ENCODE data around the gene PAK2. TPM values are rescaled to one million over a fixed set of nuclear protein-coding genes. Genes with fewer than 3 reads are reported as not detected.

PAK2 gene
- total and polyA plus RNA-seq, 2 experiments from 2014 or later: 24.3 to 49.4 TPM

- no peak for TF ChIP-seq REST (IDR thresholded peaks at IDR 0.05; ENCODE audit: unreplicated experiment)
- no peak for TF ChIP-seq STAT1 (IDR thresholded peaks at IDR 0.05; ENCODE audit: unreplicated experiment)
- no peak for TF ChIP-seq ZNF331 (CRISPR knock-in tag; IDR thresholded peaks at IDR 0.05; ENCODE audit: low read depth)
- no peak for TF ChIP-seq EZH2 (IDR thresholded peaks at IDR 0.05; ENCODE audit: low read depth, unreplicated experiment)
These were observed 43.8 kb upstream of the PAK2 start (continued) for GRCh38 chr3:196695849-196696226.

GRCh38 chr3:196697270-196697669, 42.4 kb upstream of the PAK2 start:
- no peaks in the 10 kb centered on the region for H3K9me3 Mint-ChIP-seq
- H3K4me2 ChIP-seq: no peak overlapping the region
- no peak overlapping the region for H3K27ac ChIP-seq (ENCODE audit: low read depth)
- H3K79me2 ChIP-seq (replicated peaks; ENCODE audit: insufficient read depth): no peaks in the 10 kb centered on the region
- H3K27ac Mint-ChIP-seq: no peak overlapping the region
- H3K4me1 ChIP-seq (ENCODE audit: insufficient read depth): no peaks in the 10 kb centered on the region
- H3K36me3 ChIP-seq (ENCODE audit: insufficient read depth): no peaks in the 10 kb centered on the region
- peaks cover 1% of the 10 kb centered on the region for H3K27me3 Mint-ChIP-seq (ENCODE audit: insufficient read depth, low read depth, poor library complexity)
- no peaks in the 10 kb centered on the region for H4K20me1 ChIP-seq (replicated peaks; ENCODE audit: insufficient read depth)
- ATAC-seq: no peak
- no peak overlapping the region for H3K4me3 Mint-ChIP-seq
- H3K27me3 ChIP-seq (ENCODE audit: insufficient read depth): no peaks in the 10 kb centered on the region
- H3K4me1 Mint-ChIP-seq: no peaks in the 10 kb centered on the region
- H3K36me3 Mint-ChIP-seq (ENCODE audit: low read depth): no peaks in the 10 kb centered on the region
- no peaks in the 10 kb centered on the region for H3K9me2 ChIP-seq (ENCODE audit: insufficient read depth)
- H2AFZ ChIP-seq: no peak overlapping the region
- peaks cover 6% of the 10 kb centered on the region; the same call in 1 of the 2 replicates for H3F3A ChIP-seq (replicated peaks; ENCODE audit: low read depth)
- no peak overlapping the region for H3K4me3 ChIP-seq
- DNase-seq (ENCODE audit: low spot score): no peak
- TF ChIP-seq EZH2phosphoT487 (IDR thresholded peaks at IDR 0.05; ENCODE audit: unreplicated experiment): no peak
- TF ChIP-seq ZNF331 (CRISPR knock-in tag; IDR thresholded peaks at IDR 0.05; ENCODE audit: low read depth): no peak
- no peak for TF ChIP-seq ETS1 (IDR thresholded peaks at IDR 0.05)
- no peak for TF ChIP-seq ZNF114 (CRISPR knock-in tag; IDR thresholded peaks at IDR 0.05)
- no peak for TF ChIP-seq POLR2AphosphoS5 (IDR thresholded peaks at IDR 0.05; ENCODE audit: low read depth)
- TF ChIP-seq CREB1 (CRISPR knock-in tag; IDR thresholded peaks at IDR 0.05; ENCODE audit: low read depth): no peak
- no peak for TF ChIP-seq STAT1 (IDR thresholded peaks at IDR 0.05; ENCODE audit: unreplicated experiment)
- TF ChIP-seq NANOG (IDR thresholded peaks at IDR 0.05; ENCODE audit: borderline replicate concordance): no peak
- no peak for TF ChIP-seq ZNF462 (CRISPR knock-in tag; IDR thresholded peaks at IDR 0.05)
- no peak for TF ChIP-seq JUNB (IDR thresholded peaks at IDR 0.05; ENCODE audit: unreplicated experiment)
- no peak for TF ChIP-seq CTCF (conservative IDR thresholded peaks at IDR 0.05; ENCODE audit: low read depth in 2 of 2)
- TF ChIP-seq EZH2 (IDR thresholded peaks at IDR 0.05; ENCODE audit: low read depth, unreplicated experiment): no peak

Measured in GM23338 (cell line).